Activated naive CD4-positive, alpha-beta T cell treated with anti-CD3 and anti-CD28 coated beads, Interleukin-2, amount 50 U/mL, for 24 hours (primary cell): ENCODE results near the gene BCAS3.
"Not testable (repeated sequence)": the region's sequence is repeated elsewhere in the genome, so short reads cannot be mapped to it uniquely, and the experiment has no call there.

Source experiments
- H3K27ac Mint-ChIP-seq: one replicate; pipeline ENCODE4 v1.8.0; 2021; ENCODE audit warnings: mild to moderate bottlenecking, mixed read lengths
- H3K27me3 Mint-ChIP-seq: one replicate; pipeline ENCODE4 v1.8.0; 2021; ENCODE audit warnings: mixed read lengths
- H3K36me3 Mint-ChIP-seq: one replicate; pipeline ENCODE4 v1.8.0; 2021; ENCODE audit warnings: mixed read lengths
- H3K4me1 Mint-ChIP-seq: one replicate; pipeline ENCODE4 v1.8.0; 2021; ENCODE audit warnings: mixed read lengths
- H3K4me3 Mint-ChIP-seq: one replicate; pipeline ENCODE4 v1.8.0; 2021; ENCODE audit warnings: mild to moderate bottlenecking, mixed read lengths
- H3K9me3 Mint-ChIP-seq: one replicate; pipeline ENCODE4 v1.8.0; 2021; ENCODE audit warnings: mixed read lengths

BCAS3 gene

DNA sequence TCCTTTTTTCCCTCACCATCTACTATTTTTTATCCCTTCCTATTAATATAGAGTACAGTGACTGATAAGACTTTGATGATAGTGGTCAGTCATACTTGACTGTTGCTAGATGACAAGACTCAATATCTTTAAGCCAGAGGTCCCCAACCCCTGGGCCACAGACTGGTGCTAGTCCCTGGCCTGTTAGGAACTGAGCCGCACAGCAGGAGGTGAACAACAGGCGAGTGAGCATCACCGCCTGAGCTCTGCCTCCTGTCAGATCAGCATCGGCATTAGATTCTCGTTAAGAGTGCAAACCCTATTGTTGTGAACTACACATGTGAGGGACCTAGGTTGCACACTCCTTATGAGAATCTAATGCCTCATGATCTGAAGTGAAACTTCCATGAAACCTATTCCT, 341.3 kb downstream of the BCAS3 start:
- Mint-ChIP-seq H3K4me1 (no peaks in the 10 kb centered on the region), H3K27ac (no peak overlapping the region), H3K36me3 (peaks cover 1% of the 10 kb centered on the region), H3K27me3 (no peaks in the 10 kb centered on the region), H3K4me3 (no peak overlapping the region), H3K9me3 (no peaks in the 10 kb centered on the region)

DNA sequence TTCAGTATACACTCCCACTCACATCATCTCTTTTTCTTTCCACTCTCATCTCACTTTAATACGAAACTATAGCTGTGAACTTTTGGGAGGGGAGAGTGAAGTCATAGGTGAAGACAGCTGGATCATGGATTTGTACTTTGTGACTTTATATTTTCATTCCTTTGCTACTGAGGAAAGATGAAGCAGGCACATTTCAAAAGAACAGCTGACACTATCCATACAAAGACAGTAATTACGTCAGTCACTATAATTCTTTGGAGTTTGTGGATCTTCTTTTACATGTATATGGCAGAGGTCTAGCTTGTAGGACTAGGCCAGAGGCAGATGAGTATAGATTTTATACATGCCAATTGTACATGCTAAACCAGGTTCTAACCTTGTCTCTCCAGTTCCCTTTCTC, 346.3 kb downstream of the BCAS3 start:
- Mint-ChIP-seq H3K27me3 (no peaks in the 10 kb centered on the region), H3K4me3 (no peak overlapping the region), H3K4me1 (peaks cover 12% of the 10 kb centered on the region), H3K36me3 (peaks cover 3% of the 10 kb centered on the region), H3K9me3 (no peaks in the 10 kb centered on the region), H3K27ac (no peak overlapping the region)

DNA sequence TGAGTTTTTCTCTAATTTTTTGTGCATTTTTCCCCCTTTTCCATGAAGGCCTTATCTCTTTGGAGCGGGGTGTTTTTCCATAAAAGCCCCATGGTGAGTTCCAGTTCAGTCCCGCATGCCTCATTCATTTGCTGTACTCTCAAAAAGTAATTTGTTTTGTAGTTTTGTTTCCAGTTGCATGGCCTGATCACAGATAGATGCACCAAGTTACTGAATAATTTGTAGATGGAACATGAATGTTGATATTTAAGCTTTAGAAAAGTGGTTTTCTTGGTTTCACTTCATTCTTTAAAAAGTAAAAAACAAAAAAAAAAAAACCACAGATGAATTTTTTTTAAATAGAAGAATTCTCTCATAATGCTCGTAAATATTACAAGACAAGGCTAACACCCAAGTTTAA, 349.2 kb downstream of the BCAS3 start:
- peaks cover 3% of the 10 kb centered on the region for H3K36me3 Mint-ChIP-seq
- no peak overlapping the region for H3K27ac Mint-ChIP-seq

DNA sequence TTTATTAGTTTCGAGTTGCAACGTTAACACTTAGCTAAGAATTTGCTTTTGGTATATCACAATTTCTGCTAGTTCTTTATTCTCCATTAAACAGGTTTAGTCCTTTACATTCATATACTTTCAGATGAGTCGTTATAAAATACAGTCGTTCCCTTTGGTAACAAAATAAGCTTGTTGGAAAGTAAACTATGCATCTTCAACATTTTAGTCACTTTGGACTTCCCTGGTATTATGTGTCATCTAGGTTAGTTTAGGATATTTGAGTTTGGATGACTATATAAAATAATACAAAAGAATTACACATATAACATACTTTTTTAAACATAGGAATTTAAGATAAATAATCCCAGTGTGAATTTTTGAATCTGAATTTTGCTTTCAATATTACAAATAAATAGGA, 351.5 kb downstream of the BCAS3 start:
- peaks cover 13% of the 10 kb centered on the region for H3K4me1 Mint-ChIP-seq
- H3K36me3 Mint-ChIP-seq = no peaks in the 10 kb centered on the region
- no peak overlapping the region for H3K27ac Mint-ChIP-seq
- H3K27me3 Mint-ChIP-seq = no peaks in the 10 kb centered on the region
- no peaks in the 10 kb centered on the region for H3K9me3 Mint-ChIP-seq
- no peak overlapping the region for H3K4me3 Mint-ChIP-seq

More for the DNA sequence above, 349.2 kb downstream of the BCAS3 start:
- no peaks in the 10 kb centered on the region for H3K9me3 Mint-ChIP-seq
- no peak overlapping the region for H3K4me3 Mint-ChIP-seq
- H3K27me3 Mint-ChIP-seq = no peaks in the 10 kb centered on the region
- H3K4me1 Mint-ChIP-seq = peaks cover 13% of the 10 kb centered on the region

DNA sequence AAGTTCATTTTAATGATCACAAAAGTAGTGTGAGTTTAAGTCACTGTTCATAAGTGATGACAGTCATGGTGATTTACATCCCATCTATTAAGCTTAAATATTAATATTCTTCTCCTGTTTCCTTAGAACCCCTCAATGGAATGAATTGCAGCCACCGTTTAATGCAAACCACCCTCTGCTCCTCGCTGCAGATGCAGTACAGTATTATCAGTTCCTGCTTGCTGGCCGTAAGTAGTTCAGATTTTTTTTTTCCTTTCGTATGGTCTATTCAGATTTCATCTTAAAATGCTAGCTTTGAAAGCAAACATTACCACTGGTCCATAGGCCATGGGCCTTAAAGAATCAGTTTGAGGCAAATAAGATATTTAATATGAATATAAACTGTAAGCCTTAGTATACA, 363.0 kb downstream of the BCAS3 start:
- Mint-ChIP-seq H3K4me1 (no peaks in the 10 kb centered on the region), H3K36me3 (peaks cover 11% of the 10 kb centered on the region), H3K27me3 (no peaks in the 10 kb centered on the region), H3K4me3 (no peak overlapping the region), H3K27ac (no peak overlapping the region), H3K9me3 (no peaks in the 10 kb centered on the region)

DNA sequence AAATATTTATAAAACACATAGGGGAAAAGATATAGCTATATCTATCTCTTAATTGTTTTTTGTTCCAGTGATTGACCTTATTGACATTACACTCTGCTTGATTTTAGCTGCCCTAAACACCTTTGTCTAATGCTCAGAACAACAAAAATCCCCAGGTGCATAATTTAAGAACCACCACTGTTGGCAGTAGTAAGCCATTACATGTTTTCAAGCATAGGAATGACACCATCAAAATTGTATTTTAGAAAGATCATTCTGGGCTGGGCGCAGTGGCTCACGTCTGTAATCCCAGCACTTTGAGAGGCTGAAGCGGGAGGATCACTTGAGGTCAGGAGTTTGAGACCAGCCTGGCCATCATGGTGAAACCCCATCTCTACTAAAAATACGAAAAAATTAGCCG, 364.7 kb downstream of the BCAS3 start:
- not testable (repeated sequence) for H3K27ac Mint-ChIP-seq

DNA sequence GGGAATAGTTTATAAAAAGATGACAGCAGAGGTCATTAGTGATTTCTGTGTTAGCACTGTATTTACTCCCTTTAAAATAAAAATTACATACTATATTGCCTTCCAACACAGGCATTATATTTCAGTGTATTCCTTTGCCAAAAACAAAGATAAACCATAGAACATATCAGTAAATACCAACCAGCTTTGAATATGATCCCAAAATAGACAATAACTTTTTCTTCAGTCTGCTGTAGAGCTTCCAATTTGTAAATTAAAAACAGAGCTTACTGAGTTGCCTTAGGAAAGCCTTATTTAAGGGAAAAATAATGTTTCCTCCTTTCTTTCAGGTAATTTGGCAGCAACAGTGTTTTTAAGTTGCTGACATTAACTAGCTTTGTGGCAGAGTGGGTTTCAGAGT, 369.9 kb downstream of the BCAS3 start:
- H3K4me3 Mint-ChIP-seq = no peak overlapping the region
- H3K36me3 Mint-ChIP-seq = peaks cover 2% of the 10 kb centered on the region
- H3K27ac Mint-ChIP-seq = no peak overlapping the region
- H3K4me1 Mint-ChIP-seq = peaks cover 7% of the 10 kb centered on the region
- H3K27me3 Mint-ChIP-seq = no peaks in the 10 kb centered on the region
- H3K9me3 Mint-ChIP-seq = no peaks in the 10 kb centered on the region

More for the DNA sequence above, 364.7 kb downstream of the BCAS3 start:
- not testable (repeated sequence) for H3K4me3 Mint-ChIP-seq, H3K9me3 Mint-ChIP-seq, H3K27me3 Mint-ChIP-seq, H3K4me1 Mint-ChIP-seq
- peaks cover 11% of the 10 kb centered on the region for H3K36me3 Mint-ChIP-seq

DNA sequence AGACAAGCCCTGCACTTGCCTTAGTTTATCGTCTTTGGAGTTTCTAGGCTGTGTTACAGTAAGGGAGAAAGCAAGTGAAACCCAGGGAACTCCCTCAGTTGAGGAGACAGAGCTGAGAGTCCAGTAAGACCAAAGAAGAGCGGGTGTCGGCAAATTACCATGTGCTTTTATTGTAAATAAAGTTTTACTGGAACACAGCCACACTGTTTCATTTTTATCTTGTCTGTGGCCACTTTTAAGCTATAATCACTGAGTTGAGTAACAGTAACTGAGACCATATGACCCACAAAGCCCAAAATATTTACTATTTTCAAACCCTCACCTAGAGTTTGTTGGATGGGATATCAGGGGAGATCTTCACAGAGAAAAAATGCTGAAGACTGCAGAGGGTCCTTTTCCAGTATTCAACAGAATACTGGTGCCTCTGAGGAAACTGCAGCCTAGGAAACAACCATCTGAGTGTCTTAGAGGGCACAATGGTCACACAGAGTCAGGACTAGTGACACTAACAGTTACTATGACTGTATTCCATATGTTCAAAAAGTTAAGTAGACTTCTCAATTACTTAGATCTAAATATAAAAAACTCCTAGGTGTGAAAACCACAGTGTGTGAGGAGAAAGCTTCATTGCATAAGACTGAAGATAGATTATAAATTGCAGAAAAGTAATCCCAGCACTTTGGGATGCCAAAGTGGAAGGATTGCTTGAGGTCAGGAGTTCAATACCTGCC, 370.9 kb downstream of the BCAS3 start:
- Mint-ChIP-seq H3K4me3 (no peak overlapping the region), H3K9me3 (no peaks in the 10 kb centered on the region), H3K27ac (no peak overlapping the region), H3K36me3 (peaks cover 2% of the 10 kb centered on the region), H3K4me1 (peaks cover 7% of the 10 kb centered on the region), H3K27me3 (no peaks in the 10 kb centered on the region)

DNA sequence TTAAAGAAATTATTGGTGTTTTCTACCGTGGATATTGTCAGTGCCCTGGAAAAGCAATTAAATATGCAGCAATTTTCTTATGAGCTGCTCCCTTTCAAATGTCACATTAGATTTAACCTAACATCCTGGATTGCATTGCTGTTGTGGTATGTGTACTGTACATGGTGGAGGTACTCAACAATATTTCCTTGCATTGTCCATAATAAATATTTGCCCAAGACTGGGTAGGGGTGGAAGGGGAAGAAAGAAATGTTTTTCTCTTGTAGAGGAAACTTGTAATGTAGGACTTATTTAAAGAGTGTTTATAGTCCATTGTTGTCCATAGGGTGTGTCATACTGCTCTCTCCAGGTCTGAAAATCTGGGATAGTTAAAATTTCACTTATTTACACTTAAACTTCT, 375.8 kb downstream of the BCAS3 start:
- Mint-ChIP-seq H3K4me1 (peaks cover 12% of the 10 kb centered on the region), H3K36me3 (peaks cover 2% of the 10 kb centered on the region), H3K27ac (no peak overlapping the region), H3K4me3 (no peak overlapping the region), H3K9me3 (no peaks in the 10 kb centered on the region), H3K27me3 (no peaks in the 10 kb centered on the region)

DNA sequence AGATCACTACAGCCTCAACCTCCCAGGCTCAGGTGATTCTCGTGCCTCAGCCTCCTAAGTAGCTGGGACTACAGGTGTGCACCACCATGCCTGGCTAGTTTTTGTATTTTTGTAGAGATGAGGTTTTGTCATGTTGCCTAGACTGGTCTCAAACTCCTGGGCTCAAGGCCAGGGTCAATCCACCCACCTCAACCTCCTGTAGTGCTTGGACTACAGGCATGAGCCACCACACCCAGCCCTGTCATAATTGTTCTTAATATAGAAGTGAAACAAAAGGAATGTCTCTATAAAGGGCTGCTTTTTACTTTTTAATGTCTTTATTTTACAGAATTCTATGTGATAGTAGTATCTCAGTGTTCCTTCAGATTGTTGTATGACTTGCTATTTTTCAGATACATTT, 376.8 kb downstream of the BCAS3 start:
- Mint-ChIP-seq H3K36me3 (peaks cover 4% of the 10 kb centered on the region), H3K9me3 (no peaks in the 10 kb centered on the region), H3K27ac (no peak overlapping the region), H3K4me1 (peaks cover 10% of the 10 kb centered on the region), H3K4me3 (no peak overlapping the region), H3K27me3 (no peaks in the 10 kb centered on the region)

DNA sequence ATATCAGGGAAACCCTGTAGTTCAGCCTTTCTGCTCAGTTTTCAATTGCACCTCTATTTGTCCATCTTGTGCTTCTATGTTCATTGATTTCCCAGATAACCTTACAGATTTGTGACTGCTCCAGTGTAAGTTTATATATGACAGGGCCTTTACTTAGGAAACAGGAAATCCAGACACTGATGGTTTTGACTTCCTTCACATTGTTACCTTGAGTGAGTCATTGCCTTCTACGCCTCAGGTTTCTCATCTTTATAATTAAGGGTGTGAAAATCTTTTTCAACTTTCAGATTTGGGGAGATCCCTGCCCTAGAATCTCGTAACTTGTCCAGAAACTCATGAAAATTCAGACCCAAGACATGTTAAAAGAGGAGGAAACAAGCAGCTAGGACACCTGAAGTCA, 379.6 kb downstream of the BCAS3 start:
- peaks cover 10% of the 10 kb centered on the region for H3K4me1 Mint-ChIP-seq
- peaks cover 7% of the 10 kb centered on the region for H3K36me3 Mint-ChIP-seq
- H3K4me3 Mint-ChIP-seq = no peak overlapping the region
- H3K27me3 Mint-ChIP-seq = no peaks in the 10 kb centered on the region
- no peak overlapping the region for H3K27ac Mint-ChIP-seq
- H3K9me3 Mint-ChIP-seq = no peaks in the 10 kb centered on the region

DNA sequence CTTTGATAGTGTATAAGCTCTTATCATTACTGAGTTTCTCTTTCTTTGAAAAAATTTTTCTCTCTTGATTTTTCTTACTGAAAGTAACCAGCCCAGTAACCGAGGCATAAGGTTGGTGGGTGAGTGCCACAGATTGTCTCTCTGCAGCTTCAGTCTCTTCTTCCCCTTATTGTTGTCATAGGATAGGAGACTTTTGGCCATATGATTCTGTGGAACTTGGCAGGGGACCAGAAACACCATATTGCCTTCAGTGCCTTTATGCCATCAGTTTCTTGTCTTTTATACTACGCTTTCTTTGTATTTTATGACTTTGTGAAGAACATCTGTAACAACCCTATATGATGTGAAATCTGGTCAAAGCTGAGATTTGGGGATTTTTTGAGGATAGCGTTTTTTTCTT, 380.4 kb downstream of the BCAS3 start:
- Mint-ChIP-seq H3K4me3 (no peak overlapping the region), H3K4me1 (peaks cover 10% of the 10 kb centered on the region), H3K27ac (no peak overlapping the region), H3K36me3 (peaks cover 9% of the 10 kb centered on the region), H3K9me3 (no peaks in the 10 kb centered on the region), H3K27me3 (no peaks in the 10 kb centered on the region)

DNA sequence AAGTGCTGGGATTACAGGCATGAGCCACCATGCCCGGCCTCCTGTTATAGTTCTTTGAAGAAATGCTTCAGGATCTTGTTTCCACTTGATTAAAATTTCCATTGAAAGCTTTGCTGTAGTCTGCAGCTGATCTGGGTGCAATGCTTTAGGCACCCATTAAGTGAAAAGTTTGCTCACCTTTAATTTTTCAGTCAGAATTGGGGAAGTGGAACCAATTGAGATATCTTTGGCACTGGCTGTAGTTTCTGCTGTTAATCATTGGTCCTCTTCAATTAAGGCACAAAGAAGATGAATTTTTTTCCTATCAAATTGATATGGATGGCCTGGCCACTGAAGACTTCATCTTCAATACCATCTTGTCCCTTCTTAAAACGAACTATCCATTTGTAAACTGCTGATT, 385.9 kb downstream of the BCAS3 start:
- H3K9me3 Mint-ChIP-seq = no peaks in the 10 kb centered on the region

DNA sequence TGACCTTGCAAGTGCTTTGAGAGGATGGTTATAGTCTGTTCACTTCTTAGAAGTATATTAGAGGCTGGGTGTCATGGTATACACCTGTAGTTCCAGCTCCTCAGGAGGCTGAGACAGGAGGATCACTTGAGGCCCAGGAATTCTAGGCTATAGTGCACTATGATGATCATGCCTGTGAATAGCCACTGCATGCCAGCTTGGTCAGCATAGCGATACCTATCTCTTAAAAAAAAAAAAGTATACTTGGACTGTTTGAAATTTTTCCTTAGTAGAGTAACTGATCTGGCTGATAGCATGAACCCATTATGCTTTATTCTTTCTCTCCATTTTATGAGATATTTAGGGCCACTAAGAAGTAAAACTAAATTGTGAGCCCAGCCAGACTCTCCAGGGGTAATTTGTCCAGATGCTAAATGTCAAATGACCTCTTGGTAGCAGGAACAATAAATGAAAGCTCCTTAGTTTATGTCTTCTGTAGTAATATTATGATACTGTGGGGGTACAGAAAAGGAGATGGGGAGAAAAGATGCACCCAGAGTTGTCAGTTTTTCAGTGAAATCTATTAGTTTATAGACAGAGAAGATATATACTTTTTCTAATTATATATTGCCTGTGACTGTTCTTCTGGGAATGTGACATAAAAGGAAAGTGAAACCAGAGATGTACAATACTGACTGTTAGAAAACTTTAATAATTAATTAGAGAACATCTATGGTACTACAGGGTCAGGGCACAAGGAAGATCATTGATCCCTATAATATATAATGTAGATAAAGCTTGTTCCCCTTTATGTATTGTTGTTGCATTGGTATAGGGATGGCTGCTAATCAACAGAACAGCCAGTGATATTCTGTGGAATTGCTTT, 386.7 kb downstream of the BCAS3 start:
- Mint-ChIP-seq H3K4me3 (no peak overlapping the region), H3K36me3 (peaks cover 19% of the 10 kb centered on the region), H3K27ac (no peak overlapping the region), H3K9me3 (no peaks in the 10 kb centered on the region), H3K4me1 (no peaks in the 10 kb centered on the region), H3K27me3 (no peaks in the 10 kb centered on the region)

More for the DNA sequence above, 385.9 kb downstream of the BCAS3 start:
- H3K27ac Mint-ChIP-seq = no peak overlapping the region
- H3K4me3 Mint-ChIP-seq = no peak overlapping the region
- no peaks in the 10 kb centered on the region for H3K4me1 Mint-ChIP-seq
- peaks cover 15% of the 10 kb centered on the region for H3K36me3 Mint-ChIP-seq
- no peaks in the 10 kb centered on the region for H3K27me3 Mint-ChIP-seq

DNA sequence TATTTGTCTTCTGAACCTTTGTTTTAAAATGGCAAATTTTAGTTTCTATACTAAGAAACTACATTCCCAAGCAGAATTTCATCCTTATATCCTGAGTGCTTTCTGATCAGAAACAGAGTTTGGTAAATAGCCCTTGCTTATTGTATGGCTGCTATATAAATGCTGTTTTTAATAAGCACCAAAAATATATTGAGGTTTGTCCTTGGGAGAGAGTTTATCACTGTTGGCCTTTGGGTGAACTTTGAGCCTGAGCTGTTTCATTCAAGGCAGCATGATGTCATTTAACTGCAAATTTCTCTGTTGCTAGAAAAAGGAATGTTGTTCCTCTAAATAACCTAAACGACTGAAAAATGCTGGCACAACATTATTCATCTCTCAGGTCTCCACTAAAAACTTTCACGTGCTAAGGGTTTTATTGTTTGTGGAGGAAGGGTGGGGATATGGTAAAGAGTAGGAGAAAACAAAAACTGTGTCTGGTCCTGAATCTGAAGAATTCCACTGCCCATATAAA, 387.7 kb downstream of the BCAS3 start:
- Mint-ChIP-seq H3K27me3 (no peaks in the 10 kb centered on the region), H3K36me3 (peaks cover 17% of the 10 kb centered on the region), H3K4me1 (no peaks in the 10 kb centered on the region), H3K27ac (no peak overlapping the region), H3K4me3 (no peak overlapping the region), H3K9me3 (no peaks in the 10 kb centered on the region)

DNA sequence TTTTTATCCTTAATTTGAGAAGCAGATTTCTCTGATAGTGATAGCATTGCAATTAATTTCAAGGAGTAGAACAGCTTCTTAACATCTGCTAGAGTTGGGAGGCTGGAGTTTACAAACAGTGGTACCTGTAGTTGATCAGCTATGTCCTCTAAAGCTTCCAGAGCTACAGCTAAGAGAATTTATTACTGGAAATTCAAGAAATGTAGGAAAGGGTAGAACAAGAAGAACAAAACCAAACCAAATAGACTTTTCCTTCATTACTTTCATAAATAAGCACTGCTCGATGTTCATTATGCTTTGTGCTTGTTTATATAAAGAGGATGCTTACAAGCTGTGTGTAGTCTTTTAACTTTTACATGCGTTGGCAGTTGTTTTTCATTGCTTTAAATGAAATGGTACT, 388.4 kb downstream of the BCAS3 start:
- H3K27me3 Mint-ChIP-seq = no peaks in the 10 kb centered on the region
- H3K4me3 Mint-ChIP-seq = no peak overlapping the region
- peaks cover 15% of the 10 kb centered on the region for H3K36me3 Mint-ChIP-seq
- H3K27ac Mint-ChIP-seq = no peak overlapping the region
- H3K4me1 Mint-ChIP-seq = no peaks in the 10 kb centered on the region
- H3K9me3 Mint-ChIP-seq = no peaks in the 10 kb centered on the region
